Measurements from ENCODE around the gene TLK2.
"Not testable (repeated sequence)": the region's sequence is repeated elsewhere in the genome, so short reads cannot be mapped to it uniquely, and the experiment has no call there.

TLK2 gene

DNA sequence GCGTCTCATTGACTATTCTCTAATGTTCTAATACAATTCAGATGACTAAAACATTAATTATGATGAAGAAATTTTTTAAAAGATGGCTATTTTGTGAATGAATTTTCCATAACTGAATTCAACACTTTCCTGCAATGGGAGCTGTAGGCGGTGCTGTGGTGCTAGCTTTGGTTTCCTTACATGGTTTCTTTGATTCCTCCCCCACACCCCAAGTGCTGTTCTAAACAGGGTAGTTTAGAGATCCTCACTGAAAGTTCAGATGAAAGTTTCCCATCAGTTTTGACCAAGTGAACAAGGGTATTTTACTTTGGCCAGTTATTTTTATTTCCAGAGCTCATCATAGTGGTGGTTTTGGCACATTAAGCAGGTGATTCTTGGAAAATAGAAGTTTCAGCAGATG is 122.8 kb downstream of the TLK2 start:
- no peak for DNase-seq (ENCODE audit: low read depth)

DNA sequence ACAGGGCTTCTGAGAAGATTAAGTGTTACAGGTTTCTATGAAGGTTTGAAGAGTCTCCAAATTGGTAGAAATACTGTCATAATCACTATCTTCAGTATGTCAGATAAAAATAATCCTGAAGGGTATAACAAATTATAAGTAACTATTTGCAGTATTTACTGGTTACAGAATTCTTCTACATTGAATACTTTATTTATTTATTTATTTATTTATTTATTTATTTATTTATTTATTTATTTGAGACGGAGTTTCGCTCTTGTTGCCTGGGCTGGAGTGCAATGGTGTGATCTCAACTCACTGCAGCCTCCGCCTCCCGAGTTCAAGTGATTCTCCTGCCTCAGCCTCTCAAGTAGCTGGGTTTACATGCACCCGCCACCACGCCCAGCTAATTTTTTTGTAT is 125.2 kb downstream of the TLK2 start:
- not testable (repeated sequence) for DNase-seq (ENCODE audit: low read depth)

DNA sequence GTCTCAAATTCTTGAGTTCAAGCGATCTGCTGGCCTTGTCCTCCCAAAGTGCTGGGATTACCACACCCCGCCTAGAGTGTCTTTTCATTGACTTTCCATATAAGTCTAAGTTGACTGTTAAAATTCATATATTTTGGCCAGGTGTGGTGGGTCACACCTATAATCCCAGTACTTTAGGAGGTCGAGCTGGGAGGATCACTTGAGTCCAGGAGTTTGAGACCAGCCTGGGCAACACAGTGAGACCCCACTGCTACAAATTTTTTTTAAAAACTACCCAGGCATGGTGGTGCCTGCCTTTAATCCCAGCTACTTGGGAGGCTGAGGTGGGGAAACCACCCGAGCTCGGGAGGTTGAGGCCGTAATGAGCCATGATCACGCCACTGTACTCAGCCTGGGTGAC is 127.0 kb downstream of the TLK2 start:
- no peak for DNase-seq (ENCODE audit: low read depth)

- no peak for DNase-seq (ENCODE audit: low read depth)
Measured at GRCh38 chr17:62611292-62611691, 132.7 kb downstream of the TLK2 start.

GRCh38 chr17:62611728-62612127 is 133.1 kb downstream of the TLK2 start:
- DNase-seq (ENCODE audit: low read depth), result no peak

DNA sequence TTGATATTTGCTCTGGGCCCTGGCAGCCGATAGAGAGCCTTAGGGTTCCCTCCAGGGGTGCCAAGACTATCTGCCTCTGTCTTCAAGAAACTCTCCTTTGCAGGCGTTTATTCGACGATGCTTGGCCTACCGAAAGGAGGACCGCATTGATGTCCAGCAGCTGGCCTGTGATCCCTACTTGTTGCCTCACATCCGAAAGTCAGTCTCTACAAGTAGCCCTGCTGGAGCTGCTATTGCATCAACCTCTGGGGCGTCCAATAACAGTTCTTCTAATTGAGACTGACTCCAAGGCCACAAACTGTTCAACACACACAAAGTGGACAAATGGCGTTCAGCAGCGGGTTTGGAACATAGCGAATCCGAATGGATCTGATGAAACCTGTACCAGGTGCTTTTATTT is 133.7 kb downstream of the TLK2 start:
- DNase-seq (ENCODE audit: low read depth), result not testable (repeated sequence)

DNA sequence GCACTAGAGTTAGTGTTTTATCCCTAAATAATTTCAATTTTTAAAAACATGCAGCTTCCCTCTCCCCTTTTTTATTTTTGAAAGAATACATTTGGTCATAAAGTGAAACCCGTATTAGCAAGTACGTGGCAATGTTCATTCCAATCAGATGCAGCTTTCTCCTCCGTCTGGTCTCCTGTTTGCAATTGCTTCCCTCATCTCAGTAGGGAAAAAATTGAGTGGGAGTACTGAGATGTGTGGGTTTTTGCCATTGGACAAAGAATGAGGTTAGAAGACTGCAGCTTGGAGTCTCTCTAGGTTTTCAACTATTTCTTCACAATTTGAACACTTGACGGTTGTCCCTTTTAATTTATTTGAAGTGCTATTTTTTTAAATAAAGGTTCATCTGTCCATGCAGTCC is 134.5 kb downstream of the TLK2 start:
- DNase-seq (ENCODE audit: low read depth), result not testable (repeated sequence)

GRCh38 chr17:62614142-62614541 is 135.5 kb downstream of the TLK2 start:
- DNase-seq (ENCODE audit: low read depth), result no peak

DNA sequence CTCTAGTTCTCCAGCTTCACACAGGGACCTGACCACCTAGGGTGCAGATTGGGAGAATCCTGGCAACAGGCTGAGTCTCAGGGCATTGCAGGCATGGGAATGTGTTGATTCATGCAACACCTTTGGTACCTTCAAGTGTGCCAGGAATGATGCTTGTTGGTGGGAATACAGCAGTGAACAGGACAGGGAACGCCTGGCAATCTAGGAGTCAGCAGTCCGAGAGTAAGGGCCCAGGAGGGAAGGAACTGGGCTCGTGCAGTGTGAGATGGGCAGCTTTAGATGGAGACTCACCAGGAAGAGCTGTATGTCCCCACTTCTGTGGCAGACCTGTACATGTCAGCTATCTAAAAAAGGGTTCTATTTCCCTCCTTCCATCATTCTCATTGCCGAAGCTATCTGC is 136.9 kb downstream of the TLK2 start:
- no peak for DNase-seq (ENCODE audit: low read depth)

DNA sequence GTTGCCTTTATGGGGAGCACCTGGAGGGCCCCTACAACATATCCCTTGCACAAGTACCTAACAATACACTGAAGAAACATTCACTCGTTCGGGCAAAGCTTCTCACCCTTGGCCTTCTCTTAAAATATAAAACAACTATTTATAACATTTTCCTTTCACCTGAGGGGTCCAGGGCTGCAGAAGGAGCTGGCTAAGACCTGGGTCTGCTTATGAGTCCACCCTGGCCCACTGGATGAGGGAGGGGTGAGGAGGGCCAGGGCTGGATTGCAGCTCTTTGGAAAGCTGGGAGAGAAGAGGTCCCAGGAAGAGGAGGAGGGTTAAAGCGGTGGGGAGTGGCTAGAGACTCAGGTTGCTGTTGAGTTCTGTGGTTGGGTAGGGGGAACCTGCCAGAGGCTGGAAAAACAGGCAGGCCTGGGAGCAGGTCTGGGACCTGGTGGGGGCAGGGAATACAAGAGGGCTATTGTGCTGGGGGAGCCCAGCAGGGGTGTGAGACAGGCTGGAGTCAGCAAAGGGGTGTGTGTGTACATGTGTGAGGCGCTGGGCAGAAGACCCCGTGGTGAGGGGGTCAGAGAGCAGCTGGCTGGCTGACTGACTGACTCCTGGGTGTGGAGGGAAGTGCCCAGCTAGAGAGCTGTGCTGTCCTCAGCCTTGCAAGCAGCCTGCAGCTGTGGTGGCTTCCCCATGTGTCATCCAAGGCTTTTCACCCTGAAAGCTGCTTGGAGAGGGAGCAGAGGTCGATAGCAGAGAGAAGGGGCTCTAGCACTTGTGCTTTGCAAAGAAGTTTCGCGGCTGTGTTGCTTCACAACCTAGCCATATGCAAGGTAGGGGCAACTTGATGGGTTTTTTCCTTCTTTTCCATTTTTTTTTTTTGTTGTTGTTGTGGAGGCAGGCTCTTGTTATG is 138.6 kb downstream of the TLK2 start:
- no peak for DNase-seq (ENCODE audit: low read depth)

GRCh38 chr17:62617894-62618472 is 139.4 kb downstream of the TLK2 start:
- DNase-seq (ENCODE audit: low read depth), result no peak

GRCh38 chr17:62618647-62619416 is 140.2 kb downstream of the TLK2 start:
- no peak for DNase-seq (ENCODE audit: low read depth)

DNA sequence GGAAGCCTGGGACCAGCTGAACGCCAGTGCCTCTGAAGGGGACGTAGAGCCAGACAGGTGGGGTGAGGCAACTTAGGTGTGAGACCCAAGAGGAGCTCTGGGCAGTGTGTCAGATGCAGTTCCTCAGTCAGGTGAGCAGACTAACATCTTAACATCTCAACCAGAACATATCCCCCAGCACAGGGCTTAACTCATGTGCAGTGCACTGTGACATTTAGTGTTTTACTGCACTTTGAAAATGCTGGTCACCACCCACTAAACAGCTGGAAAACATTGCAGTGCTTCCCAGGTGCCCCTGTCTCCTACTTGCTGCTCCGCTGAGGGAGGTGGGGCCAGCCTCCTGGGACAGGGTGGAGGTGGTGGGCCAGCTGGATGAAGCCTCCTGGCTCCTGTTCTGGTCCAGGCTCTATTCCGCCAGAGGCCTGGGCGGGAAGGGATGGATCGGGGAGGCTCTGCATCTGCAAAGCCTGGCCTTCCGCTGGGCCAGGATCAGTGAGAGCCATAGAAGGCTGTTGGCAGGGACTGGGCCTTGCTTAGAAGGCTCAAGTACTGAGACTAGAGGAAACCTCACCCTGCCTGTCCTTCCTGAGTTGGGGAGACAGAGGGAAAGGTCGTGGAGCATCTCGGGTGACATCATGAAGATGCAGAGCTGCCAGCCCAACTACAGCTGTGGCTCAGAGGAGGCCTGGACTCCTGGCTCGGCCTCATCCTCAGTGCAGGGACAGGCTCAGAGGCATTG is 141.0 kb downstream of the TLK2 start:
- DNase-seq (ENCODE audit: low read depth), result no peak

GRCh38 chr17:62621223-62621622 is 142.6 kb downstream of the TLK2 start:
- no peak for DNase-seq (ENCODE audit: low read depth)

DNA sequence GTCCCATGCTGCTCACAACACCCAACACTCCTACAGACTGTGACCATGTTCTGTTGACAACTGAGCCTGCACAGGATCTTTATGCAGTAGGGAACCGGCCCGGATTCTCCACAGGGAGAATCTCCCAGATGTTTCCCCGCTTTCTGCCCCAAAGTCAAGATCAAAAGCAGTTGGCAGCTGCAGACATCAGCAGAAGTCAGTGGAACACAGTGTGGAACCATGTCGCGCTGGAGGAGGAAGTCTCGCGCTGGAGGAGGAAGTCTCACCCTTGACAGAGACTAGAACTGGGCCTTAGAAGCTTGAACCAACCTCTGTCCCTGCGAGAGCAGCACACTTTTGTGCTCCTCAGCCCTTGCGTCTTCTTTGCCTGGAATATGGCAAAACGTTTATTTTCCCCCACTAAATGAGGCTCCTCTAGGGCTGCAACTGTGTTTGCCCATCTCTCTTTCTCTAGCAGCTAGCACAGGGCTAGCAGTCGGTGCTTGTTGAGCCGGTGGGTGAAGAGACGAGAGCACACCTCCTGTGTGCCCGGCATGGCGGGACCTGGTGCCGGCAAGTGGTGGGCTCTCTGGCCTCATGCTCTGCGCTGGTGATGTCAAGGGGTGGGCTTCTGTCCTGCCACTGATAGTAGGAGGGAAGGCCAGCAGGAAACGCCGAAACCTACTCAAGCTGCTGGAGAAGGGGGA is 146.7 kb downstream of the TLK2 start:
- no peak for DNase-seq (ENCODE audit: low read depth)

DNA sequence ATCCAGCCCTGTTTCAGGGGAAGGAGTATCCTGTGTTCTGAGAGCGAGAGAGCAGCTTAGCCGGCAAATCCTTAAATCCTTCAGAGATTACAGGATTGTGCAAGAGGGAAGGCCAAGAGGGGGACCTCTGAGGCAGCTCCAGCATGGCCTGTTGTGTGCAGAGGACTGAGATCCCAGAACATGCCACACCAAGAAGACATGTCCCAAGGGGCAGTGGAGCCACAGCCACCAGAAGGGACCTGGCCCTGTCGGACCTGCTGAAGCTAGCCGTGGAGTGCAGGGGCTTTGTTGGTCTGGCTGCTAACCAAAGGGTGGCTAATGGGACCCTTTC is 147.2 kb downstream of the TLK2 start:
- DNase-seq (ENCODE audit: low read depth), result no peak

DNA sequence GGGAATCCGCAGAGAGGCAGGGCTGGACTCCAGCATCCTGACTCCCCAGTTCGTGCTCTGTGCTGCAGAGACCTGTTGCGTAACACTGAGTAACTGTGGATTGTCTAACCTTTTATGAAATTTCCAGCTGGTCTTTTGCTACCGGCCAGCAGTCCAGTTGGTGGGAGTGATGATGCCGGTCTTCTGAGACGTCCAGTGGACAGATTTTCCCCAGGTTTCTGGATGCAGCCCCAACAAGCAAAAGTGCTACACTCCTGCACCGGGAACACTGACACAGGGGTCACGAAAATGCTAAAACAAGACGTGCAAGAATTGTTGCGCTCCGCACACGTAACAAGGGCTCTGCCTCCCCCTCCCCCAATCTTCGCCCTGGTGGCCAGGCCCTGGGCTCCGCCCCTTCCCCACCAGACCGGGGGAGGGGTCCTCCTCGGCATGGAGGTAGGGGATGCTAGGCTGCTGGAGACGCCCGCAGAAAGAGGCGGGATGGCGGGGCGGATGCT is 148.1 kb downstream of the TLK2 start:
- no peak for DNase-seq (ENCODE audit: low read depth)

GRCh38 chr17:62627219-62627903 is 148.7 kb downstream of the TLK2 start, which contains the start of gene MRC2:
Gene MRC2, plus strand, starts transcription at chr17:62627670. Its CDS starts 133 bp downstream, at chr17:62627803.
- no peak for DNase-seq (ENCODE audit: low read depth)

- DNase-seq (ENCODE audit: low read depth), result no peak
Measured at GRCh38 chr17:62627904-62628633, 149.4 kb downstream of the TLK2 start.

All from T follicular helper cell (primary cell).